GM12878 (cell line): ENCODE results near the gene ZNF322. TPM values are rescaled to one million over a fixed set of nuclear protein-coding genes. Genes with fewer than 3 reads are reported as not detected.

Source experiments
- ATF7 ChIP-seq: fragments of 450-650 bp; IDR thresholded peaks from 2 replicates; pipeline ENCODE4 v1.6.1; 2016; ENCODE audit warnings: low read depth, mild to moderate bottlenecking
- BACH1 ChIP-seq: fragments of 450-650 bp; IDR thresholded peaks from 2 replicates; pipeline ENCODE4 v1.6.1; 2017; ENCODE audit warnings: mild to moderate bottlenecking, borderline replicate concordance
- EGR1 ChIP-seq, 2 experiments: IDR thresholded peaks; 1 replicate in 1 of 2; 2 replicates in 1 of 2; pipeline ENCODE4 v1.6.1; 2011 to 2012; ENCODE audit warnings: low read depth in 2 of 2, low read length in 2 of 2, borderline replicate concordance in 1 of 2, mild to moderate bottlenecking in 1 of 2, moderate library complexity in 1 of 2
- ELK1 ChIP-seq: IDR thresholded peaks from 2 replicates; pipeline ENCODE4 v1.6.1; 2012; ENCODE audit warnings: low read depth, low read length, improper control_type of control experiment
- EZH2 ChIP-seq: IDR thresholded peaks from 2 replicates; pipeline ENCODE4 v1.6.1; 2012; ENCODE audit warnings: low read depth, mild to moderate bottlenecking, control low read depth, inconsistent platforms, low read length, borderline replicate concordance; ENCODE audit not compliant: control insufficient read depth
- HDAC6 ChIP-seq: fragments of 200-600 bp; sonication (generic); IDR thresholded peaks from one replicate; pipeline ENCODE4 v1.8.0; 2017; ENCODE audit warnings: antibody characterized with exemption; ENCODE audit not compliant: unreplicated experiment
- IKZF1 ChIP-seq: fragments of 450-650 bp; conservative IDR thresholded peaks from 2 replicates; pipeline ENCODE4 v1.6.1; 2017; ENCODE audit warnings: antibody characterized with exemption, mild to moderate bottlenecking
- MYB ChIP-seq: fragments of 150-350 bp; IDR thresholded peaks from 2 replicates; pipeline ENCODE4 v1.6.1; 2014; ENCODE audit warnings: mild to moderate bottlenecking, low read depth, low read length, borderline replicate concordance
- NFYA ChIP-seq: IDR thresholded peaks from 2 replicates; pipeline ENCODE4 v1.6.1; 2011; ENCODE audit warnings: low read depth, mild to moderate bottlenecking, low read length, improper control_type of control experiment, borderline replicate concordance
- NR2C1 ChIP-seq: fragments of 450-650 bp; IDR thresholded peaks from 2 replicates; pipeline ENCODE4 v1.6.1; 2017; ENCODE audit warnings: antibody characterized with exemption, mild to moderate bottlenecking, moderate library complexity
- NR2C2 ChIP-seq: IDR thresholded peaks from 2 replicates; pipeline ENCODE4 v1.6.1; 2011; ENCODE audit warnings: borderline replicate concordance, low read depth; ENCODE audit not compliant: control insufficient read depth, insufficient read length
- RAD21 ChIP-seq: IDR thresholded peaks from 2 replicates; pipeline ENCODE4 v1.6.1; 2011; ENCODE audit warnings: mild to moderate bottlenecking, low read depth, low read length, moderate library complexity; ENCODE audit not compliant: insufficient read depth
- RCOR1 ChIP-seq: conservative IDR thresholded peaks from 2 replicates; pipeline ENCODE4 v1.6.1; 2012; ENCODE audit warnings: low read depth, low read length, improper control_type of control experiment
- RELA ChIP-seq: fragments of 450-650 bp; IDR thresholded peaks from 2 replicates; pipeline ENCODE4 v1.8.0; 2014; ENCODE audit warnings: borderline replicate concordance; ENCODE audit not compliant: partially characterized antibody
- REST ChIP-seq: IDR thresholded peaks from 2 replicates; pipeline ENCODE4 v1.6.1; 2012; ENCODE audit warnings: mild to moderate bottlenecking, low read depth, low read length
- SMARCA5 ChIP-seq: fragments of 450-650 bp; IDR thresholded peaks from 2 replicates; pipeline ENCODE4 v1.6.1; 2017; ENCODE audit warnings: mild to moderate bottlenecking
- SP1 ChIP-seq: IDR thresholded peaks from one replicate; pipeline ENCODE4 v1.6.1; 2011; ENCODE audit warnings: low read depth, low read length
- SREBF2 ChIP-seq: IDR thresholded peaks from 2 replicates; pipeline ENCODE4 v1.6.1; 2012; ENCODE audit warnings: mild to moderate bottlenecking, low read length
- ZNF687 ChIP-seq: fragments of 450-650 bp; IDR thresholded peaks from 2 replicates; pipeline ENCODE4 v1.6.1; 2017; ENCODE audit warnings: mild to moderate bottlenecking, moderate library complexity
- ZZZ3 ChIP-seq: IDR thresholded peaks from 2 replicates; pipeline ENCODE4 v1.6.1; 2011; ENCODE audit warnings: low read depth; ENCODE audit not compliant: control insufficient read depth, insufficient read length
- polyA plus RNA-seq, 11 experiments: library from polyadenylated mRNA; depleted of rRNA in 4 of 11; unstranded in 6 of 11; stranded (reverse) in 5 of 11; fragments of >200 nt; fragmentation: Nextera tagmentation in 4 of 11; fragmentation: Illumina TruSeq in 1 of 11; extraction: Ambion mirVana in 4 of 11; extraction: Trizol in 1 of 11; gene quantifications; 1 replicate in 1 of 11; 2 replicates in 10 of 11; pipeline versions ENCODE4 v1.2.1 to v1.2.3, GENCODE V29; 2011 to 2016; ENCODE audit warnings: inconsistent platforms in 2 of 11, missing spikeins in 2 of 11, low read depth in 1 of 11
- total RNA-seq, 4 experiments: library from RNA; depleted of rRNA in 3 of 4; stranded (reverse); fragments of >200 nt in 3 of 4; fragmentation: Illumina TruSeq in 1 of 4; extraction: Trizol in 1 of 4; gene quantifications; 2 replicates each; pipeline versions ENCODE4 v1.2.1 to v1.2.3, GENCODE V29; 2013 to 2021
- TF ChIP-seq, protein P1 (sequence below): IDR thresholded peaks from 2 replicates; pipeline ENCODE4 v1.6.1; 2011; ENCODE audit warnings: mild to moderate bottlenecking, low read depth, low read length, moderate library complexity; ENCODE audit not compliant: insufficient replicate concordance

ZNF322 gene
- total and polyA plus RNA-seq, 10 of the 15 experiments (the other 5 are each of a cell fraction or from before 2014, with no cell fraction given): 2.7 to 19.1 (median 11.9) TPM

DNA sequence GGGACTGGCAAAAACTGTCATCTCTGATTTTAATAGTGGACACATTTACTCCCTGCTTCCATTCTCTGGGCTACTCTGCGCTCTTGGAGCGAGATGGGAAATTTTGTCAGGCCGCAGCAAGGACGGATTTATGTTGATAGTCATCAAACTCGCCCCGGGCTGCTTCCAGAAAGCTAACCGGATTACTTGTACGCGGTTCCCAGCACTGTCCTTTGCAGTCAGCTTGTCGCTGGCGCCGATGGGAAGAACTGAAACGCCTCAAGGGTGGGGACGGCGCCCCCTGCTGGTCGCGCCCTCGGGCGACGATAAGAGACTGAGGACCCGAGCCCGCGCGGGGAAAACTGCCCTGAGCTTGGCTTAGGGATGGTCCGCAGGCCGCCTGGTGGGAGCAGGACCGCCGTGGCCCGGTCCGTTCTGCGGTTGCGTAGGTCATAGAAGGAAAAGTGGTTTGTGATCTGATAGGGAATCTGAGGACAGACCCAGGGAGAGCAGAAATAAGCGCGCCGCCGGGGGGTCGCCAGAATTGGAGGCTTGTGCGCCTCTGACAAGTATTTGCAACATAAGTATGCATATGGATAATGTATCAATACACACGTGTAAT, 63.8 kb downstream of the ZNF322 start (continued):
- TF ChIP-seq NFYA: no peak
- no peak for TF ChIP-seq RCOR1
- TF ChIP-seq NR2C2: no peak
- TF ChIP-seq SREBF2: no peak
- peak; percentile 76 for TF ChIP-seq RAD21
- TF ChIP-seq ZZZ3: no peak
- TF ChIP-seq REST: no peak
- no peak for TF ChIP-seq MYB
- no peak for TF ChIP-seq NR2C1
- no peak for TF ChIP-seq ATF7
- TF ChIP-seq EGR1 (IDR thresholded peaks at IDR 0.05; ENCODE audit: borderline replicate concordance in 1 of 2, low read depth in 2 of 2, low read length in 2 of 2): peak in 1 of 2 experiments; percentile 17; a peak in 1 of 3 replicates
- TF ChIP-seq, protein P1, sequence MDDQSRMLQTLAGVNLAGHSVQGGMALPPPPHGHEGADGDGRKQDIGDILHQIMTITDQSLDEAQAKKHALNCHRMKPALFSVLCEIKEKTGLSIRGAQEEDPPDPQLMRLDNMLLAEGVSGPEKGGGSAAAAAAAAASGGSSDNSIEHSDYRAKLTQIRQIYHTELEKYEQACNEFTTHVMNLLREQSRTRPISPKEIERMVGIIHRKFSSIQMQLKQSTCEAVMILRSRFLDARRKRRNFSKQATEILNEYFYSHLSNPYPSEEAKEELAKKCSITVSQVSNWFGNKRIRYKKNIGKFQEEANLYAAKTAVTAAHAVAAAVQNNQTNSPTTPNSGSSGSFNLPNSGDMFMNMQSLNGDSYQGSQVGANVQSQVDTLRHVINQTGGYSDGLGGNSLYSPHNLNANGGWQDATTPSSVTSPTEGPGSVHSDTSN: no peak
- TF ChIP-seq IKZF1: peak; percentile 71
- no peak for TF ChIP-seq HDAC6
- no peak for TF ChIP-seq SP1
- TF ChIP-seq ZNF687: no peak
- no peak for TF ChIP-seq EZH2
- TF ChIP-seq ELK1: no peak
- TF ChIP-seq SMARCA5: peak; percentile 92; the same call in 1 of the 2 replicates
- no peak for TF ChIP-seq BACH1
- TF ChIP-seq RELA: peak; percentile 29
